HL-60/S4 treated with phorbol 12-myristate 13-acetate at 8.2 ng/mL for 4 days and 3 days (cell line): ENCODE data around the gene MRPL52.
"Not testable (repeated sequence)": the region's sequence is repeated elsewhere in the genome, so short reads cannot be mapped to it uniquely, and the experiment has no call there.

ENCODE experiments used
- in situ Hi-C: fragments of 300-500 bp; cut with MboI; formaldehyde crosslinking; loops from 2 replicates; pipeline ENCODE4 v1.15.0; 2022; ENCODE audit warnings: low sequenced_read_pairs

The MRPL52 gene

DNA sequence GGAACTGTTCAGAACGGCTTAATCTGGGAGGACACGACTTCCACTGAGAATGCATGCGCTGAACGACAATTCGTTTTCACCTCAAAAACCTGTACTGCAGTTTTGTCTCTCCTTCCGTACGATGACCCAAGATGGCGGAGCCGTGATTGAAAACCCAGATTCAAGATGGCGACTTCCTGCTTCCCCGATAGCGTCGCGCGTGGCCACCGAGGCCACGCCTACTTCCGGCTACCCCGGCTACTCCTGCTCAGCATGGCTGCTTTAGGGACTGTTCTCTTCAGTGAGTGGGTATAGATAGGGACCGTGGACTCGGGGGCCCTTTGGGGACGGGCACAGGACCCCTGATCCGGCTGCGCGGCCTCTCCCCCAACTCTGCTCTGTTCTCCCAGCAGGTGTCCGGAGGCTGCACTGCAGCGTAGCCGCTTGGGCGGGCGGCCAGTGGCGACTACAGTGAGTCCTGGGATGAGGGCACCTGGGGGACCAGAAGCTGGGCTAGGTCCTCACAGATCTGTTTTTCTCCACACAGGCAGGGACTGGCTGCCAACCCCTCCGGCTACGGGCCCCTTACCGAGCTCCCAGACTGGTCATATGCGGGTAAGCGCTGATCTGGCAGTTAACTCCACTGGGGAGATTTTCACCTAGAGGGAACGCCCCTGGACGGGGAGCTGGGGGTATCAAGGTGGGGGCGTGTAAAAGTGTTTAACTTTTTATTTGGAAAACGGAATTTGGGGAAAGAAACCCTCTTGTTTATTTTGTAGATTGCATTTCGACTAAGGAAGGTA, at the start of gene MRPL52:
TSS of gene MRPL52 (plus strand) at position 227 of the 782 bp plus-strand sequence. CDS start at position 253, 26 bp downstream.
- in situ Hi-C loops: no loop called here

- in situ Hi-C loops: no loop called here
These were observed 49.5 kb upstream of the MRPL52 start for GRCh38 chr14:22780105-22780679.

GRCh38 chr14:22780941-22781300, 48.8 kb upstream of the MRPL52 start:
- in situ Hi-C loops: no loop called here

- in situ Hi-C loops: no loop called here
These were observed 48.2 kb upstream of the MRPL52 start for GRCh38 chr14:22781301-22781991.

DNA sequence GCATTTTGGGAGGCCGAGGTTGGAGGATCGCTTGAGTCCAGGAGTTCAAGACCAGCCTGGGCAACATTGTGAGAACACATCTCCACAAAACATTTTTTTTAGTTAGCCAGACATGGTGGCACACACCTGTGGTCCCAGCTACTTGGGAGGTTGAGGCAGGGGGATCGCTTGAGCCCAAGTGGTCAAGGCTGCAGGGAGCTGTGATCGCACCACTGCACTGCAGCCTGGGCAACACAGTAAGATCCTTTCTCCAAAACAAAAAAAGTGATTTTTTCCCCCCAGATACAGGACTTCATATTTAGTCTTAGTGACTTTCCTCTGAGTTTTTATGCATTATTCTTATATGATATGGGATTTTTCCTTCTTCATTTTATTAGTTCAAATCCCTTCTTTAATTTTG, 43.0 kb upstream of the MRPL52 start:
- in situ Hi-C loops: no loop called here

DNA sequence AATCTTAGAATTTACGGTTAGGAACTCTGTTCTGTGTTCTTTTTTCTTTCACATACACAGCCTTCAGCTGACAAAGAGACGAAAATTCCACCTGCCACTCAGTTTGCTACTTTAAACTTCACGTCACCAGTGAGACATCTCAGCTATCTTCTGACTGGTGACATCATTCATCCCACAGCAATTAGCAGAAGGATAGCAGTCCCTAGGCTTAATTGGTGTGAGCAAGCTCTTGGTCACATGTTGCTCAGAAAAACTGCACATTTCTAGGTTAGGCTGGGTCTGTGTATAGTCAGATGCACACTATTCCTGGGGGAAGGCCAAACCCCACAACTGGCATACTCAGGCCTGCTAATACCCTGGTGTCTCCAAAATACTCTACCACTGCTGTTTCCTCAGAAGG, 38.4 kb upstream of the MRPL52 start:
- in situ Hi-C loops: no loop called here

DNA sequence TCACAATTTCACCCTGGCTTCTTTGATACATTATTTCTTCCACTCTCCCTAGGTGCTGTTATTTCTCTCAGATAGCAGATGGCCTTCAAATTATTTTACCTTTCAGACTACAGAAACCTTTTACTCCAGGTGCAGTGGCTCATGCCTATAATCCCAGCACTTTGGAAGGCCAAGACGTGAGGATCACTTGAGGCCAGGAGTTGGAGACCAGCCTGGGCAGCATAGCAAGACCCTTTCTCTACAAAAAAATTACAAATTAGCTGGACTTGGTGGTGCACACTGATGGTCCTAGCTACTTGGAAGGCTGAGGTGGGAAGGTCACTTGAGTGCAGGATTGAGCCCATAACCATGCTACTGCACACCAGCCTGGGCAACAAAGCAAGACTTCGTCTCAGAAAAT, 37.5 kb upstream of the MRPL52 start:
- in situ Hi-C loops: no loop called here

DNA sequence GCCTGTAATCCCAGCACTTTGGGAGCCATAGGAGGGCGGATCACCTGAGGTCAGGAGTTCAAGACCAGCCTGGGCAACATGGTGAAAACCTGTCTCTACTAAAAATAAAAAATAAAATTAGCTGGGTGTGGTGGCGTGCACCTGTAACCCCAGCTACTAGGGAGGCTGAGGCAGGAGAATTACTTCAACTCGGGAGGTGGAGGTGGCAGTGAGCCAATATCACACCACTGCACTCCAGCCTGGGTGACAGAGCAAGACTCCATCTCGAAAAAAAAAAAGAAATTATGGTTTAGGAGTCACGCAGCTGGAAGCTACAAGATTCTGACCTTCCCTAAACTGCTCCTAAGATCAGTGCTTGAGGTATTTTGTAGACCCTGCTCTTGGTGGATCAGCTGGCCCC, 36.1 kb upstream of the MRPL52 start:
- in situ Hi-C loops: not testable (repeated sequence)

DNA sequence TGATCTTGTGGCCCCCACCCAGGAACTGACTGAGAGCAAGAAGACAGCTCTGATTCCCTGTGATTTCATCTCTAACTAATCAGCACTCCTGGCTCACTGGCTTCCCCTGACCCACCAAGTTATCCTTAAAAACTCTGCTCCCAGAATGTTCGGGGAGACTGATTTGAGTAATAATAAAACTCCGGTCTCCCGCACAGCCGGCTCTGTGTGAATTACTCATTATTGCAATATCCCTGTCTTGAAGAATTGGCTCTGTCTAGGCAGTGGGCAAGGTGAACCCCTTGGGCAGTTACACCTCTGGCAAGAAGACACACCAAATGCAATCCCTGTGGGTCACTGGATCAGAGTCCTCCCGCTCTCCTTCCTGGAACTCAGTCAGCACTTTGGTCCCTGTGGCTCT, 35.7 kb upstream of the MRPL52 start:
- in situ Hi-C loops: no loop called here

DNA sequence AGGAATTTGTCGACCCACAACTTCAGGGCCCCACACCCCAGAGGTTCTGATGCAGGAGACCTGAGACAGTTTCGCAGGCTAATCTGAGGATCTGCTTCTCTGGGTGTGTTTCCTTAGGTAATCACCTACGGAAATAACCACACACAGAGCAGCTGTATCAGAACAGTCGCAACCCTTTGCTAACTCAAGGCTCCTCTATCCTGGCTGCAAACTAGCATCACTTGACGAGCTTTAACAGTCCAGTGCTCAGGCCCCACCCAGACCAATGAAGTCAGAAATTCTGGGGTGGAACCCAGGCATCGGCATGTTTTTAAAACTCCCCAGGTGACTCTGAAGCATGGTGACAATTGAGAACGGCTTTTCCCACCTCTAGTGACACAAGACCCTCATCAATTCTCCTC, 35.1 kb upstream of the MRPL52 start:
- in situ Hi-C loops: no loop called here

GRCh38 chr14:22796087-22796707, 33.5 kb upstream of the MRPL52 start:
- in situ Hi-C loops: no loop called here

- in situ Hi-C loops: no loop called here
These were observed 32.4 kb upstream of the MRPL52 start for GRCh38 chr14:22797017-22797917.

- in situ Hi-C loops: no loop called here
These were observed 31.2 kb upstream of the MRPL52 start for GRCh38 chr14:22798528-22798927.

- in situ Hi-C loops: no loop called here
These were observed 29.3 kb upstream of the MRPL52 start for GRCh38 chr14:22800346-22800745.

DNA sequence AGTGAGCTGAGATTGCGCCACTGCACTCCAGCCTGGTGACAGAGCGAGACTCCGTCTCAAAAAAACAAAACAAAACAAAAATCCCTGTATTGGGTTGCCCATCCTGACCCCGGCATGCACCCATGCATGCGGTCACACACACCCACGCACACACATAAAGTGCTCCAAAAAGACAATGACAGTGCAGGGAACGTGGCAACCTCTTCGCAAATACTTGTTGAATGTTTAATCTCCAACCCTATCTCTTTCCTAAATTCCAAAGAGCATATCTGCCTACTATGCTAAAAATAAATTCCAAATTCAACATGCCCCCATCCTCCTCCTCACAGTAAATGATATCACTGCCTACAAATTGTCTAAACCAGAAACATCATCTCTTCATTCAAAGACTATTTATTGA, 28.0 kb upstream of the MRPL52 start:
- in situ Hi-C loops: no loop called here

- in situ Hi-C loops: no loop called here
These were observed 26.6 kb upstream of the MRPL52 start for GRCh38 chr14:22802860-22803686.

DNA sequence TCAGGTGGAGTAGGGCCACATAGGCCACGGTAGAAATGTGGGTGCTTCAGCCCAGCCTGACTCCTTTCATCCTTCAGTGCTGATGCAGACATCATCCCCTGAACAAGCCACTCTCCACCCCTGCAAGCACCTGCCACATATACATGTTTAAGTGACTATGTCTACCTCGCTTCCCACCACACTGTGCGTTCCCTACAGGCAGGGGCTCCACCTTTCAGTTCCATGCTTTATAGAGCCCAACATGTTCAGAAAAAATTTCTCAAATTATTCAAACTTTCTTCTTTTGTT, 26.1 kb upstream of the MRPL52 start:
- in situ Hi-C loops: no loop called here

DNA sequence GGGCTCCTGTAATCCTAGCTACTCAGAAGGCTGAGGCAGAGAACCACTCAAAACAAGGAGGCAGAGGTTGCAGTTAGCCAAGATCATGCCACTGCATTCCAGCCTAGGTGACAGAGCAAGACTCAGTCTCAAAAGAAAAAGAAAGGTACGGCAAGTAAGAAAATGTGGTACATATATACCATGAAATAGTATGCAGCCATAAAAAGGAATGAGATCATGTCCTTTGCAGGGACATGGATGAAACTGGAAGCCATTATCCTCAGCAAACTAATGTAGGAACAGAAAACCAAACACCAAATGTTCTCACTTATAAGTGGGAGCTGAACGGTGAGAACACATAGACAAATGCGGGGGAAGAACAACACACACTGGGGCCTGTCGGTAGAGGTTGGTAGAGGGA, 24.5 kb upstream of the MRPL52 start:
- in situ Hi-C loops: not testable (repeated sequence)

- in situ Hi-C loops: no loop called here
These were observed 22.1 kb upstream of the MRPL52 start for GRCh38 chr14:22807432-22808087.
